ENCODE results near the gene UNK. TPM values are rescaled to one million over a fixed set of nuclear protein-coding genes. Genes with fewer than 3 reads are reported as not detected.
A peak's percentile ranks its signal among the peaks of the same experiment; 100 is the strongest.

Gene UNK
- total and polyA plus RNA-seq, 11 donors: 11.3 to 27.5 (median 16.3) TPM

- intact Hi-C loops (cut with DNase I): no loop called here
- 66 to 72% (median 69%) methylated on average over 14 of the region's 14 CpGs for WGBS, 4 donors
These were observed 46.3 kb upstream of the UNK start for GRCh38 chr17:75738218-75738802.

GRCh38 chr17:75739174-75739573 is 45.4 kb upstream of the UNK start:
- DNase-seq: no peak
- Histone ChIP-seq H3K4me1 (peaks cover 0 to 9% (median 0%) of the 10 kb centered on the region in 12 donors), H3K27me3 (no peaks in the 10 kb centered on the region), H3K36me3 (peaks cover 0 to 10% (median 0%) of the 10 kb centered on the region in 9 donors), H3K4me3 (no peak overlapping the region), H3K9me3 (no peaks in the 10 kb centered on the region), H3K27ac (no peak overlapping the region)
- TF ChIP-seq CTCF (IDR thresholded peaks at IDR 0.05) (no peak), POLR2A (IDR thresholded peaks at IDR 0.05) (no peak)
- intact Hi-C loops (cut with DNase I): no loop called here
- ATAC-seq: no peak
- 88 to 97% (median 91%) methylated on average over 7 of the region's 7 CpGs for WGBS, 4 donors

More at GRCh38 chr17:75738218-75738802, 46.3 kb upstream of the UNK start:
- Histone ChIP-seq H3K9me3 (no peaks in the 10 kb centered on the region), H3K4me1 (peaks cover 0 to 9% (median 0%) of the 10 kb centered on the region in 12 donors), H3K27me3 (no peaks in the 10 kb centered on the region), H3K36me3 (peaks cover 0 to 10% (median 0%) of the 10 kb centered on the region in 9 donors), H3K4me3 (no peak overlapping the region), H3K27ac (no peak overlapping the region)
- ATAC-seq (peak in 3 of 4 donors; percentile 29 to 55 (median 34)), DNase-seq (no peak)
- TF ChIP-seq CTCF (IDR thresholded peaks at IDR 0.05) (no peak), POLR2A (IDR thresholded peaks at IDR 0.05) (no peak)

GRCh38 chr17:75739801-75740200 is 44.8 kb upstream of the UNK start:
- no peaks in the 10 kb centered on the region for H3K27me3 ChIP-seq
- H3K4me3 ChIP-seq: no peak overlapping the region
- DNase-seq (no peak), ATAC-seq (no peak)
- TF ChIP-seq POLR2A (IDR thresholded peaks at IDR 0.05) (no peak), CTCF (IDR thresholded peaks at IDR 0.05) (no peak)
- WGBS, 4 donors: 93 to 94% (median 93%) methylated on average over 13 to 14 of the region's 14 CpGs; no CpG with 5 or more reads in 1 of the 4 donors
- H3K4me1 ChIP-seq: peaks cover 0 to 9% (median 0%) of the 10 kb centered on the region in 12 donors
- peaks cover 0 to 10% (median 0%) of the 10 kb centered on the region in 9 donors for H3K36me3 ChIP-seq
- H3K27ac ChIP-seq: no peak overlapping the region
- no peaks in the 10 kb centered on the region for H3K9me3 ChIP-seq
- intact Hi-C loops (cut with DNase I): loop anchor here in 2 of 10 donors (10.0 kb wide), 1 partner anchor 315 kb away; no protein-coding TSS in a partner anchor

GRCh38 chr17:75740215-75740614 is 44.4 kb upstream of the UNK start:
- intact Hi-C loops (cut with DNase I): loop anchor here in 2 of 10 donors (10.0 kb wide), 1 partner anchor 315 kb away; no protein-coding TSS in a partner anchor
- TF ChIP-seq CTCF (IDR thresholded peaks at IDR 0.05) (no peak), POLR2A (IDR thresholded peaks at IDR 0.05) (no peak)
- 92 to 96% (median 94%) methylated on average over 15 to 17 of the region's 17 CpGs for WGBS, 4 donors

More at GRCh38 chr17:75740215-75740614, 44.4 kb upstream of the UNK start:
- H3K27ac ChIP-seq: no peak overlapping the region
- no peaks in the 10 kb centered on the region for H3K27me3 ChIP-seq
- no peak overlapping the region for H3K4me3 ChIP-seq
- ATAC-seq: no peak
- no peaks in the 10 kb centered on the region for H3K9me3 ChIP-seq
- peaks cover 0 to 9% (median 0%) of the 10 kb centered on the region in 12 donors for H3K4me1 ChIP-seq
- DNase-seq: no peak
- H3K36me3 ChIP-seq: peaks cover 0 to 10% (median 0%) of the 10 kb centered on the region in 9 donors

Data from heart left ventricle (tissue), 16 donors.